ENCODE data around the gene ITPR2. TPM values are rescaled to one million over a fixed set of nuclear protein-coding genes. Genes with fewer than 3 reads are reported as not detected.

ITPR2 gene
- total RNA-seq, 1 experiment from 2014 or later = 41.6 TPM

GRCh38 chr12:26659930-26660329 lies 173.1 kb downstream of the ITPR2 start:
- Mint-ChIP-seq H3K9me3 (ENCODE audit: unreplicated experiment) (no peaks in the 10 kb centered on the region), H3K4me3 (ENCODE audit: unreplicated experiment) (no peak overlapping the region), H3K4me1 (ENCODE audit: low read depth, unreplicated experiment) (no peaks in the 10 kb centered on the region), H3K27ac (ENCODE audit: unreplicated experiment) (no peak overlapping the region), H3K27me3 (ENCODE audit: insufficient read depth, unreplicated experiment) (no peaks in the 10 kb centered on the region), H3K36me3 (ENCODE audit: insufficient read depth, unreplicated experiment) (no peaks in the 10 kb centered on the region)
- BruUV-seq (replicated peaks) = no TSS peak
- intact Hi-C loops (cut with micrococcal nuclease; ENCODE audit: unreplicated experiment) = no loop called here
- no peaks in the 10 kb centered on the region; the same call in 1 of the 2 replicates for H3K36me3 ChIP-seq (ENCODE audit: control insufficient read depth, insufficient read depth, low read length)
- H3K9me3 ChIP-seq = no peaks in the 10 kb centered on the region; the same call in 1 of the 2 replicates
- no peaks in the 10 kb centered on the region for H3K27me3 ChIP-seq (replicated peaks; ENCODE audit: control insufficient read depth, insufficient read depth, low read length)
- H3K4me3 ChIP-seq (ENCODE audit: low read depth, low read length) = no peak overlapping the region
- ChIA-PET CTCF (no interaction called here), POLR2A (no interaction called here)
- TF ChIP-seq CTCF (IDR thresholded peaks at IDR 0.05; ENCODE audit: insufficient read depth in 1 of 2, low read depth in 1 of 2, low read length in 1 of 2, severe bottlenecking in 1 of 2, unreplicated experiment in 1 of 2) = no peak
- no peak for DNase-seq
- no peaks in the 10 kb centered on the region for H3K4me1 ChIP-seq

DNA sequence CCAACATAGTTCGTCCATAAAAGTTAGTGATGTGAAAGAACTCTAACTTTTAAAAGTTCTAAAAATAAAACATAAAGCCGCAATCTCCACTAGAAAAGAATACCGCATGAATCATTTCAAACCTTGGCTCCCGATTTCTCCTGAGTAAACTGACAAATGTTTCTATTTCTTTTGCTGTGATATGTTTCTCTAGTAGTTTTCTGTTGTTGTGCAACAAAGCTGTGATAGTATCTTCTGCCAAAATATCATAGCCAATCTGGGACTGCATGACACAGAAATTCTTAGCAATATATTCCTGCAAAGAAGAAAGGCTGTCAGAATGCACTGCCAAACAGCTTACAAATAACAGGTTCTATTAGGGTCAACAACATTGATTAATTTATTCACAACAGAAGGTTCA lies 174.0 kb downstream of the ITPR2 start:
- DNase-seq = no peak
- H3K27me3 Mint-ChIP-seq (ENCODE audit: insufficient read depth, unreplicated experiment) = no peaks in the 10 kb centered on the region
- TF ChIP-seq CTCF (IDR thresholded peaks at IDR 0.05; ENCODE audit: insufficient read depth in 1 of 2, low read depth in 1 of 2, low read length in 1 of 2, severe bottlenecking in 1 of 2, unreplicated experiment in 1 of 2) = no peak
- intact Hi-C loops (cut with micrococcal nuclease; ENCODE audit: unreplicated experiment) = no loop called here
- no peaks in the 10 kb centered on the region for H3K27me3 ChIP-seq (replicated peaks; ENCODE audit: control insufficient read depth, insufficient read depth, low read length)
- H3K9me3 ChIP-seq = no peaks in the 10 kb centered on the region; the same call in 1 of the 2 replicates
- H3K4me1 ChIP-seq = no peaks in the 10 kb centered on the region
- no peak overlapping the region for H3K27ac Mint-ChIP-seq (ENCODE audit: unreplicated experiment)
- H3K36me3 Mint-ChIP-seq (ENCODE audit: insufficient read depth, unreplicated experiment) = no peaks in the 10 kb centered on the region
- no TSS peak for BruUV-seq (replicated peaks)
- CTCF ChIA-PET = no interaction called here
- no peaks in the 10 kb centered on the region for H3K4me1 Mint-ChIP-seq (ENCODE audit: low read depth, unreplicated experiment)
- H3K9me3 Mint-ChIP-seq (ENCODE audit: unreplicated experiment) = no peaks in the 10 kb centered on the region
- POLR2A ChIA-PET = no interaction called here
- H3K36me3 ChIP-seq (ENCODE audit: control insufficient read depth, insufficient read depth, low read length) = no peaks in the 10 kb centered on the region; the same call in 1 of the 2 replicates
- no peak overlapping the region for H3K4me3 Mint-ChIP-seq (ENCODE audit: unreplicated experiment)
- no peak overlapping the region for H3K4me3 ChIP-seq (ENCODE audit: low read depth, low read length)

GRCh38 chr12:26654623-26655022 lies 178.4 kb downstream of the ITPR2 start:
- ChIA-PET POLR2A (no interaction called here), CTCF (interaction anchor here (0.7 kb wide), 1 partner anchor 221 kb away, joined by 8 read pairs; no protein-coding TSS in a partner anchor)
- Histone ChIP-seq H3K36me3 (ENCODE audit: control insufficient read depth, insufficient read depth, low read length) (no peaks in the 10 kb centered on the region), H3K27me3 (replicated peaks; ENCODE audit: control insufficient read depth, insufficient read depth, low read length) (no peaks in the 10 kb centered on the region), H3K4me1 (no peaks in the 10 kb centered on the region), H3K4me3 (ENCODE audit: low read depth, low read length) (no peak overlapping the region), H3K9me3 (peaks cover 11% of the 10 kb centered on the region)
- DNase-seq = no peak
- BruUV-seq (replicated peaks) = no TSS peak
- no peaks in the 10 kb centered on the region for H3K27me3 Mint-ChIP-seq (ENCODE audit: insufficient read depth, unreplicated experiment)
- intact Hi-C loops (cut with micrococcal nuclease; ENCODE audit: unreplicated experiment) = loop anchor here (5.0 kb wide), 2 partner anchors 127 to 282 kb away; no protein-coding TSS in a partner anchor
- H3K4me1 Mint-ChIP-seq (ENCODE audit: low read depth, unreplicated experiment) = peaks cover 17% of the 10 kb centered on the region
- H3K4me3 Mint-ChIP-seq (ENCODE audit: unreplicated experiment) = no peak overlapping the region
- peaks cover 11% of the 10 kb centered on the region for H3K36me3 Mint-ChIP-seq (ENCODE audit: insufficient read depth, unreplicated experiment)
- peaks cover 10% of the 10 kb centered on the region for H3K9me3 Mint-ChIP-seq (ENCODE audit: unreplicated experiment)
- no peak for TF ChIP-seq CTCF (IDR thresholded peaks at IDR 0.05; ENCODE audit: insufficient read depth in 1 of 2, low read depth in 1 of 2, low read length in 1 of 2, severe bottlenecking in 1 of 2, unreplicated experiment in 1 of 2)
- H3K27ac Mint-ChIP-seq (ENCODE audit: unreplicated experiment) = no peak overlapping the region

Data from Caco-2 (cell line).